ENCODE measurements around the gene PCID2.
A peak's percentile ranks its signal among the peaks of the same experiment; 100 is the strongest.

The PCID2 gene

DNA sequence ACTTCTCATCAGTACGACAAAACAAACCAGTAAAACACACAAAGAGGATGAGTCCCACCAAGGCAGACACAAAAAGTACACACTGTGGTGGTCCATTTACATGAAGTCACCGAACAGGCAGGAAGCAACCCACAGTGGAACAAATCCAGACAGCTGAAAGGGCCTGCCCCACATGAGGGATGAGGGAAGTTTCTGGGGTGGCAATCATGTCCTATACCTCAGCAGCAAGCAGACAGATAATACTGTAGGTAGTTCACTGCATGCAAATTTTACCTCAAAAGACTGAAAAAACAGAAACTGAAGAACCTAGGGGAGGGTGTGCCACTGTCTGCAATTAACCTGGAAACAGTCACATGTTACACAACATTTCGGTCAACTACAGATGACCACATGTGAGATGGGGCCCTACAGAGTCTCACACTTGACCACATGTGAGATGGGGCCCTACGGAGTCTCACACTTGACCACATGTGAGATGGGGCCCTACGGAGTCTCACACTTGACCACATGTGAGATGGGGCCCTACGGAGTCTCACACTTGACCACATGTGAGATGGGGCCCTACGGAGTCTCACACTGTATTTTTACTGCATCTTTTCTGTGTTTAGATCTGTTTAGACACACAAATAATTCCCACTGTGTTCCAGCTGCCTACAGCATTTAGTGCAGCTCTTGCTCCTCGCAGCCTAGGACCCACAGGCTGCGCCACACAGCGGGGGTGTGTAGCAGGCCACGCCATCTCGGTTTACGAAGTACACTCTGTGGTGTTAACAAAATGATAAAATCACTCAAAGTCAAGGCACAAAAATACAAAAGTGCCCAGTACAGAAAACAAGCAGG lies 22.2 kb downstream of the PCID2 start:
- no peak for TF ChIP-seq GATA2 (IDR thresholded peaks at IDR 0.05; ENCODE audit: low read depth, low read length)

DNA sequence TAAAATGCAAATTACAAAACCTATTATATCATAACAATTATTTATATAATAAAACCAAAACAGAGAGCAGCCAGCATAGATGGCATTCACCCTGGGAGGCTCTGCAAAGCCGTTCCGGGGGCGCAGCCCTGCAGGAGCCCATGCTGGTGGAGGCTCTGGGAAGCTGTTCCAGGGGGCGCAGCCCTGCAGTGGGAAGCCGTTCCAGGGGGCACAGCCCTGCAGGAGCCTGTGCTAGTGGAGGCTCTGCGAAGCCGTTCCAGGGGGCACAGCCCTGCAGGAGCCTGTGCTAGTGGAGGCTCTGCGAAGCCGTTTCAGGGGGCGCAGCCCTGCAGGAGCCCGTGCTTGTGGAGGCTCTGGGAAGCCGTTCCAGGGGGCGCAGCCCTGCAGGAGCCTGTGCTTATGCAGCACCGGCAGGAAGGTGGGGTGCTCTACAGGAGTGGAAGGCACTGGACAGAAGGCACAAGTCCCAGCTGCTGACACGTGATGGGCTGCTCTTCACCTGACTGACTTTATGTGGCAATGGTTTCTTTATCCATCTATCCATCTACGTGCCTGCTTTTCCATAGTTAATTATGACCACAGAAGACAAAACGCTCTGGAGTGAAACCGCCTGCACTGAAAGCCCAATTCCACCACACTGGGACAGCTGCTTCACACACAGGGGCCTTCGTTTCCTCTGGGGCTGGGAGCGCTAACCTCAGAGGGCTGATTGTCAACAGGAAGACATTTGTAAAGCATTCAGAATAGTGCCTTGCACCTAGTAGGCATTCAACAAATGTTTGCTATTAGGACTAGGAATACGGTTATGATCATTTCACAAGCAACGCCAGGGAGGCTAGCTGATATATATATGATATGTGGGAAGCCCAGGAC lies 23.7 kb downstream of the PCID2 start:
- TF ChIP-seq GATA3 (IDR thresholded peaks at IDR 0.05; ENCODE audit: low read depth, low read length) = no peak
- no peak for TF ChIP-seq GATA2 (IDR thresholded peaks at IDR 0.05; ENCODE audit: low read depth, low read length)

- TF ChIP-seq GATA2 (IDR thresholded peaks at IDR 0.05; ENCODE audit: low read depth, low read length) (no peak), GATA3 (IDR thresholded peaks at IDR 0.05; ENCODE audit: low read depth, low read length) (no peak)
Observed at GRCh38 chr13:113183450-113184129, 24.9 kb downstream of the PCID2 start.

DNA sequence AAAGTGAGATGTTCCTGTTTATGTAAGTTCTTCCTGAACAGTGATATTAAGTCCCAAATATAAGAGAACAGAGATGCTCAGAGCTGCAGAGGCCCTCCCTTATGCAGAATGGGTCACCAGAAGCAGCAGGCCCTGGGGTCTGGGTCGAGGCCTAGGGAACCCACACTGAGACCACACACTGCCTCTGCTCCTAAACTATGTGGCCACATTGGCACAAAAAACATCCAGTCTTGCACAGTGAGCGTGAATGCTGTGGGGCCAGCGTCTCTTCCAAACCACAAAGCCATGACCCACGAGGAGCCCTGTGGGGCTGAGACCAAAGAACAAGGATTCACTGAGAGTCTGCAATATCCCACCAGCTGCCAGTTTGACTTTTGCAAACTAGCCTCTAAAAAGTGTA lies 26.4 kb downstream of the PCID2 start:
- TF ChIP-seq GATA3 (IDR thresholded peaks at IDR 0.05; ENCODE audit: low read depth, low read length) = no peak
- no peak for TF ChIP-seq GATA2 (IDR thresholded peaks at IDR 0.05; ENCODE audit: low read depth, low read length)

- no peak for TF ChIP-seq GATA2 (IDR thresholded peaks at IDR 0.05; ENCODE audit: low read depth, low read length)
- no peak for TF ChIP-seq GATA3 (IDR thresholded peaks at IDR 0.05; ENCODE audit: low read depth, low read length)
Observed at GRCh38 chr13:113179374-113180230, 28.9 kb downstream of the PCID2 start.

DNA sequence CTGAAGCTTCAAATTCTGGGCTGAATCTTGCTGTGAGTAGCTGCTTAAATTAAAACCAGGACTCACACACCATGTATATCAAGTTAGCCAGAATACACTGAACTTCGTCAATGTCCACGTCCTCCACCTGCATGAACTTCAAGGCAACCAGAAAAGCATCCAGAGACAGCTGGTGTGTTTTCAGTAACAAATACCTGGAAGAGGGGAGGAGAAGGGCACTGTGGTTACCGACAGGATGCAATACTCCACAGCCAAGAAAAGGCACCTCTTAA lies 29.6 kb downstream of the PCID2 start:
- no peak for TF ChIP-seq GATA2 (IDR thresholded peaks at IDR 0.05; ENCODE audit: low read depth, low read length)

- peak; percentile 42; the same call in 1 of the 2 replicates for TF ChIP-seq GATA3 (IDR thresholded peaks at IDR 0.05; ENCODE audit: low read depth, low read length)
- 0 out of 2 replicates have a peak, but pooled peaks have one; percentile 35 for TF ChIP-seq GATA2 (IDR thresholded peaks at IDR 0.05; ENCODE audit: low read depth, low read length)
Observed at GRCh38 chr13:113178070-113178895, 30.2 kb downstream of the PCID2 start.

DNA sequence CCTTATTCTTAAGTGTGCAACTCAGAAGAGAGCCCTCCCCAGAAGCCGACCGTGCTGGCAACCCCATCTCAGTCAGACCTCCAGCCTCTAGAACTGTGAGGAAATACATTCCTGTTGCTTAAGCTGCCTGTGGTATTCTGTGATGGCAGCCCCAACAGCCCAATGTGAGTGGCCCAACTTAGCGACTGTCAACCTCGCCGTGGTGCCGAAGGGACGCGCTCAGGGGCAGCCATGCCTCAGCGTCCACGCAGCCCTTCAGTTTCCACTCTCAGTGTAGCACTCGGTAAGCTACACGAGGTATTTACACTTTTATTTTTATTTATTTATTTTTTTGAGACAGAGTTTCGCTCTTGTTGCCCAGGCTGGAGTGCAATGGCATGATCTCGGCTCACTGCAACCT lies 31.6 kb downstream of the PCID2 start:
- TF ChIP-seq GATA2 (IDR thresholded peaks at IDR 0.05; ENCODE audit: low read depth, low read length) (no peak), GATA3 (IDR thresholded peaks at IDR 0.05; ENCODE audit: low read depth, low read length) (no peak)

DNA sequence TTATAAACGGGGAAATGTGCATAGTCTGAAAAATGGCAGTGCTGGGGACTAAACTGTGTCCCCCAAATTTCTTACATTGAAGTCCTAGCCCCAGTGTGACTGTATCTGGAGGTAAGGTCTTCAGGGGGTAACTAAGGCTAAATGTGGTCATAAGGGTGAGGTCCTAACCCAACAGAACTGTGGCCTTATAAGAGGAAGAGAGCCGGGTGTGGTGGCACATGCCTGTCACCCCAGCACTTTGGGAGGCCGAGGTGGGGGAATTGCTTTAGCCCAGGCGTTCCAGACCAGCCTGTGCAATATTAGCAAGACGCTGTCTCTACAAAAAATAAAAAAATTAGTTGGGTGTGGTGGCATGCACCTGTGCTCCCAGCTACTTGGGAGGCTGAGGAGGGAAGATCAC lies 32.2 kb downstream of the PCID2 start:
- TF ChIP-seq GATA2 (IDR thresholded peaks at IDR 0.05; ENCODE audit: low read depth, low read length) = no peak
- TF ChIP-seq GATA3 (IDR thresholded peaks at IDR 0.05; ENCODE audit: low read depth, low read length) = no peak

DNA sequence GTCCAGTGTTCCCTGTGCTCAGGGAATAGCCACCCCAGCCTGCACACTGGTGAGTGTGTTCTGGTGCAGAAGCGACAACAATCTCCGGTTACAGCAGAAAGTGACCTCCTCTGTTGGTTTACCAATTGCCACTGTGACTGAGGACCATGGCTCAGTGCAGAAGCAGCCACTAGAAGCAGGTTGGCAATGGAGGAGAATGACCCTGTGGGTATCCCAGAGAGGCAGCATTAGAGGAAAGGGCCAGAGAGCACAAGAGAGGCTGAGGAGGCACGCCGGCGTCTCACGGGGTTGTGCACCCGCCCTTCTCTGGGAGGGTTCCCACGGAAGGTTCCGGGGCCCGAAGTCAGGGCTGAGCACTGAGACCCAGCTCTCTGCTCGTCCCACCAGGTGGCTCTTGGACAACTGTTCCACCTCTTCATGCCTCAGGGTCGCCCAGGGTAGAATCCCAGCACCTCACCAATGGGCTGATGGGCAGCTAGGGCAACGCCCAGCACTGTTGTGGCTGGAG lies 36.0 kb downstream of the PCID2 start:
- no peak for TF ChIP-seq GATA2 (IDR thresholded peaks at IDR 0.05; ENCODE audit: low read depth, low read length)
- no peak for TF ChIP-seq GATA3 (IDR thresholded peaks at IDR 0.05; ENCODE audit: low read depth, low read length)

- no peak for TF ChIP-seq GATA3 (IDR thresholded peaks at IDR 0.05; ENCODE audit: low read depth, low read length)
- no peak for TF ChIP-seq GATA2 (IDR thresholded peaks at IDR 0.05; ENCODE audit: low read depth, low read length)
Observed at GRCh38 chr13:113171250-113172125, 37.0 kb downstream of the PCID2 start.

DNA sequence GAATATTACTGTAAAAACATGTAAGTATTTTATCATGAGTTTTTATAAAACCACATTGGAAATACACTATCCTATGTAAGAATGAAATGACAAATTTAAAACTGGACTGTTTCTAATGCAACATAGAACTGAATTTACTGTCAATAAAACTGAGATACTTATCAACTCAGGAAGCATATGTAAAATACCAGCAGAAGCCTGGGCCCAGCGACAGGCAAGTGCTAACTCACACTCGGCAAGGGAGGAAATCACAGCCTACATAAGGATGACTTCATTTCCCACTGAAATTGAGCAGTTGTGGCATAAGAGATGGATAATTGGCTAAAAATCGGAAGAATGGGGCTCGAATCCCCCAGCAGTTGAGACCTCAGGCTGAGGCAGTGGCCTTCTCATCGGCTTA lies 38.0 kb downstream of the PCID2 start:
- TF ChIP-seq GATA2 (IDR thresholded peaks at IDR 0.05; ENCODE audit: low read depth, low read length) (peak; percentile 35; the same call in 1 of the 2 replicates), GATA3 (IDR thresholded peaks at IDR 0.05; ENCODE audit: low read depth, low read length) (no peak)

Data from SH-SY5Y (cell line).